PC-9 (cell line): ENCODE data around the gene KCNJ5. TPM values are rescaled to one million over a fixed set of nuclear protein-coding genes. Genes with fewer than 3 reads are reported as not detected.

ENCODE experiments used
- BruUV-seq: library from RNA; stranded (reverse); fragments of 400-500 nt; replicated peaks from 2 replicates; lab custom pipeline; 2021; lab: Mats Ljungman, UMichigan
- CTCF ChIA-PET: fragments of 300-600 bp; sonication (Branson Sonifier 250); formaldehyde crosslinking; loops from one replicate; lab custom pipeline; 2022; ENCODE audit warnings: antibody characterized with exemption; lab: Charles Lee
- POLR2A ChIA-PET: fragments of 300-600 bp; sonication (Branson Sonifier 250); formaldehyde crosslinking; loops from one replicate; lab custom pipeline; 2022; ENCODE audit warnings: antibody characterized with exemption; ENCODE audit not compliant: unreplicated experiment; lab: Charles Lee
- DNase-seq, 2 experiments: peaks; one replicate each; pipeline versions ENCODE4 v3.0.0 to v3.0.0-alpha.2; 2015 to 2022; ENCODE audit warnings: mixed read lengths in 1 of 2
- H2AFZ ChIP-seq: fragments of 200-600 bp; sonication (generic); 2 replicates; pipeline ENCODE4 v1.8.1; 2017; ENCODE audit warnings: antibody characterized with exemption
- H3F3A ChIP-seq: fragments of 200-600 bp; sonication (generic); 2 replicates; pipeline ENCODE4 v1.8.1; 2017; ENCODE audit warnings: antibody characterized with exemption, mild to moderate bottlenecking, low read depth; ENCODE audit not compliant: insufficient read depth
- H3K27ac ChIP-seq: fragments of 200-600 bp; sonication (generic); 2 replicates; pipeline ENCODE4 v1.6.1; 2016; ENCODE audit warnings: mixed run types
- H3K27me3 ChIP-seq: fragments of 200-600 bp; sonication (generic); 2 replicates; pipeline ENCODE4 v1.6.1; 2016; ENCODE audit warnings: low read depth, mixed run types; ENCODE audit not compliant: insufficient read depth
- H3K36me3 ChIP-seq: fragments of 200-600 bp; sonication (generic); 2 replicates; pipeline ENCODE4 v1.6.1; 2016; ENCODE audit warnings: low read depth, mixed run types
- H3K4me1 ChIP-seq: fragments of 200-600 bp; sonication (generic); replicated peaks from 2 replicates; pipeline ENCODE4 v1.6.1; 2016; ENCODE audit warnings: mixed run types; ENCODE audit not compliant: insufficient read depth
- H3K4me2 ChIP-seq: fragments of 200-600 bp; sonication (generic); 2 replicates; pipeline ENCODE4 v1.6.1; 2017; ENCODE audit warnings: mixed run types
- H3K4me3 ChIP-seq: fragments of 200-600 bp; sonication (generic); 2 replicates; pipeline ENCODE4 v1.6.1; 2016; ENCODE audit warnings: mixed run types
- H3K79me2 ChIP-seq: fragments of 200-600 bp; sonication (generic); 2 replicates; pipeline ENCODE4 v1.6.1; 2017; ENCODE audit warnings: low read depth, mixed run types
- H3K9me2 ChIP-seq: fragments of 200-600 bp; sonication (generic); 2 replicates; pipeline ENCODE4 v1.8.1; 2017; ENCODE audit warnings: mild to moderate bottlenecking; ENCODE audit not compliant: insufficient read depth
- H3K9me3 ChIP-seq: fragments of 200-600 bp; sonication (generic); 2 replicates; pipeline ENCODE4 v1.8.1; 2016; ENCODE audit warnings: low read depth; ENCODE audit not compliant: insufficient read depth
- H4K20me1 ChIP-seq: fragments of 200-600 bp; sonication (generic); 2 replicates; pipeline ENCODE4 v1.8.1; 2017; ENCODE audit not compliant: insufficient read depth
- CTCF ChIP-seq: fragments of 200-600 bp; sonication (generic); conservative IDR thresholded peaks from 2 replicates; pipeline ENCODE4 v1.6.1; 2017; ENCODE audit warnings: mixed run types, antibody characterized with exemption, mild to moderate bottlenecking, moderate library complexity
- EZH2 ChIP-seq: fragments of 200-600 bp; sonication (generic); IDR thresholded peaks from 2 replicates; pipeline ENCODE4 v1.8.0; 2017; ENCODE audit warnings: antibody characterized with exemption, low read depth
- intact Hi-C: fragments of 100-400 bp; cut with micrococcal nuclease; formaldehyde crosslinking; loops from one replicate; pipeline ENCODE4 v1.10.0; 2022; ENCODE audit not compliant: unreplicated experiment
- total RNA-seq: library from RNA; stranded (reverse); gene quantifications from 2 replicates; pipeline ENCODE4 v1.2.3, GENCODE V29; 2021

The KCNJ5 gene
- total RNA-seq, 1 experiment from 2014 or later = 0.11 TPM

- Histone ChIP-seq H3K79me2 (no peaks in the 10 kb centered on the region), H3K9me3 (no peaks in the 10 kb centered on the region), H3K9me2 (no peaks in the 10 kb centered on the region), H3F3A (no peaks in the 10 kb centered on the region), H2AFZ (no peak overlapping the region), H3K4me3 (no peak overlapping the region), H3K4me2 (no peak overlapping the region), H3K4me1 (no peaks in the 10 kb centered on the region), H4K20me1 (no peaks in the 10 kb centered on the region), H3K27ac (no peak overlapping the region), H3K27me3 (peaks cover 10% of the 10 kb centered on the region; the same call in 1 of the 2 replicates), H3K36me3 (no peaks in the 10 kb centered on the region)
- ChIA-PET POLR2A (no interaction called here), CTCF (no interaction called here)
- no peak for DNase-seq
- TF ChIP-seq CTCF = no peak
- TF ChIP-seq EZH2 = no peak
- intact Hi-C loops = no loop called here
- no TSS peak for BruUV-seq
Observed at GRCh38 chr11:128865490-128865889, 25.7 kb upstream of the KCNJ5 start.

GRCh38 chr11:128867277-128867676 is 23.9 kb upstream of the KCNJ5 start, which contains the start of gene KCNJ1:
TSS of gene KCNJ1 (minus strand) at chr11:128867296. CDS start at chr11:128840243, 27,053 bp downstream.
- Histone ChIP-seq H3K4me2 (no peak within 1 kb of the TSS), H3F3A (no peaks in the 10 kb centered on the region), H4K20me1 (no peaks in the 10 kb centered on the region), H3K9me2 (no peaks in the 10 kb centered on the region), H3K4me1 (no peaks in the 10 kb centered on the region), H3K4me3 (no peak within 1 kb of the TSS), H3K9me3 (no peaks in the 10 kb centered on the region), H3K27ac (no peak within 1 kb of the TSS), H3K79me2 (no peaks in the 10 kb centered on the region), H2AFZ (no peak within 1 kb of the TSS), H3K27me3 (peaks cover 9% of the 10 kb centered on the region; the same call in 1 of the 2 replicates), H3K36me3 (no peaks in the 10 kb centered on the region)
- no peak for TF ChIP-seq EZH2
- no peak for TF ChIP-seq CTCF
- ChIA-PET CTCF (no interaction called here), POLR2A (no interaction called here)
- DNase-seq = no peak
- no TSS peak for BruUV-seq
- intact Hi-C loops = no loop called here

GRCh38 chr11:128868841-128869671 is 22.1 kb upstream of the KCNJ5 start:
- CTCF ChIA-PET = no interaction called here
- BruUV-seq = no TSS peak
- H3F3A ChIP-seq = no peaks in the 10 kb centered on the region

More at GRCh38 chr11:128868841-128869671, 22.1 kb upstream of the KCNJ5 start:
- no peaks in the 10 kb centered on the region for H3K9me3 ChIP-seq
- H3K27ac ChIP-seq = no peak overlapping the region
- DNase-seq = no peak
- no peak overlapping the region for H2AFZ ChIP-seq
- no peaks in the 10 kb centered on the region for H3K4me1 ChIP-seq
- H3K79me2 ChIP-seq = no peaks in the 10 kb centered on the region
- POLR2A ChIA-PET = interaction anchor here (0.6 kb wide), 1 partner anchor 1063 kb away, joined by 5 read pairs; no protein-coding TSS in a partner anchor
- no peak overlapping the region for H3K4me3 ChIP-seq
- no peaks in the 10 kb centered on the region for H3K36me3 ChIP-seq
- no peaks in the 10 kb centered on the region for H3K9me2 ChIP-seq
- intact Hi-C loops = no loop called here
- H4K20me1 ChIP-seq = no peaks in the 10 kb centered on the region
- TF ChIP-seq CTCF = no peak
- no peak for TF ChIP-seq EZH2
- H3K27me3 ChIP-seq = peaks cover 5% of the 10 kb centered on the region; the same call in 1 of the 2 replicates
- no peak overlapping the region for H3K4me2 ChIP-seq
